T47D (cell line): ENCODE results near the gene CSNK1D.

Experiments used
- DNase-seq, 2 experiments: peaks; one replicate each; pipeline versions ENCODE4 v3.0.0 to v3.0.0-alpha.2; 2011 to 2012; ENCODE audit warnings: low read depth in 1 of 2, low spot score in 1 of 2
- JUND ChIP-seq: IDR thresholded peaks from 2 replicates; pipeline ENCODE4 v1.6.1; 2012; ENCODE audit warnings: low read depth
- in situ Hi-C: cut with HindIII; loops from 2 replicates; pipeline ENCODE4 v1.10.0; 2016; ENCODE audit warnings: low sequenced_read_pairs, low pct_unique_long_range_greater_than_20kb

The CSNK1D gene

DNA sequence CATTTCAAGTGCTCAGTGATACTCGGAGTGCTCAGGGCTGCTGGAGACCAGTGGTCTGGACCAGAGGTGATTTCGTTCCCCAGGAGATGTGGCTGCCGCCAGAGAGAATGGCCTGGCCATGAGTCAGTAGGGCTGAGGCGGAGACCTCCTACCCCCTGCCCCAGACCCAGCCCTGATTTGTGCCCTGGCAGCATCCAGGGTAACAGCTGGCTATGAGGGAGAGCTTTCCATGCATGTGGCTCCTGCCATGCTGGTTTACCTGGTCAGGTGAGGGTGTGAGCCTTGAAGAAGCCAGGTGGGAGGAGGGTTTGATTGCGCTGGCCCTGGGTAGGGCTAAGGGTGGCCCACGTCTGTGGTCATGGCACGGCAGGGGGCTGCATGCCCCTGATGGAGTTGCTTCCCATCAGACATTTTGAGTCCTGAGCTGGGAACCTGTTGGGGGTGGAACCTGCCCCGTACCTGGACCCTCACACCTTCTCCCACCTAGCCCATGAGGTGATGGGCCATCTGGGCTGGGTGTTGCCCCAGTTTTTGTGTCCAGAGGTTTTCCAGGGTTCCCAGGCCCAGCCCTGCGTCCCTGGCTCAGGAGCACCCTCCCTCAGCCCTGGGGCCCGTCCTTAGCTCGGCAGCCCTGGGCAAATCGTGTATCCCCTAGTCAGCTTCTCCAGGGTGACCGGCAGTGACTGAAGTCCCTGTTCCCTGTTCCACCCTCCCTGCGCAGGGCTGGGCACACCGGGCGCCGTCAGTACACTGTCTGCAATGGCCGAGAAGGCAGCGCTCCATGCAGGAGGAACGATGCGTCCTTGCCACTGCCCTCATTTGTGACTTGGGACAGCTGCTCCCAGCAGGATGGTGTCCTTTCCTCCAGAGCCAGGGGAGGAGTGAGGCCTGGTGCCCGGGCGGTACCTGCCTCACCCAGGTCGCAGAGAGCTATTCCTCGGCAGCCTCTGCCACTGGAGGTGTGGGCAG is 9.0 kb upstream of the CSNK1D start:
- TF ChIP-seq JUND, result no peak
- in situ Hi-C loops, result no loop called here
- no peak for DNase-seq

DNA sequence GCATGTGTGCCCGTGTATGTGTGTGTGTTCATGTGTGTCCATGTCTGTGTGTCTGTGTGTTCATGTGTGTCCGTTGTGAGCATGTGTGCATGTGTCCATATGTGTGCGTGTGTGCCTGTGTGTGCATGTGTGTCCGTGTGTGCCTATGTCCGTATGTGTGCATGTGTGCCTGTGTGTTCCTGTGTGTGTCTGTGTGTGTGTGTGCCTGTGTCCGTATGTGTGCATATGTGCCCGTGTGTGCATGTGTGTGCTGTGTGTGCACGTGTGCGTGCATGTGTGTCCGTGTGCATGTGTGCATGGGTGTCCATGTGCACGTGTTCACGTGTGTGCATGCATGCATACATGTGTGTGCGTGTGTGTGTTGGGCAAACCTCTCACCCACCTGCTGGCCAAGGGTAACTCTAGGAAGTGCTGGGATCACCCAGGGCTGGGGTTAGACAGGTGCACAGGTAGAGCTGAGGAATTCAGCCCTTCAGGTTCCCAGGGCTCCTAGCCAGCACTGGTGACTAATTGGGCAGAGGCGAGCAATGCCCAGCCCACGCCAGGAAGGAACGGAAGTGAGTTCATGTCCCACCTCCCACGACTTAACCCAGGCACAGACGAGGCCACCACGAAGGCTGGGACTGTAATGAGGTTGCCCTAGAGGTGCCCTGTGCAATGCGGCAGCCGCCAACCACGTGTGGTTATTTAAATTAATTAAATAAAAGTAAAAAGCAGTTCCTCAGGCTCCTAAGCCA is 8.2 kb upstream of the CSNK1D start:
- no peak for TF ChIP-seq JUND
- DNase-seq, result peak; percentile 77 to 91
- in situ Hi-C loops, result no loop called here

DNA sequence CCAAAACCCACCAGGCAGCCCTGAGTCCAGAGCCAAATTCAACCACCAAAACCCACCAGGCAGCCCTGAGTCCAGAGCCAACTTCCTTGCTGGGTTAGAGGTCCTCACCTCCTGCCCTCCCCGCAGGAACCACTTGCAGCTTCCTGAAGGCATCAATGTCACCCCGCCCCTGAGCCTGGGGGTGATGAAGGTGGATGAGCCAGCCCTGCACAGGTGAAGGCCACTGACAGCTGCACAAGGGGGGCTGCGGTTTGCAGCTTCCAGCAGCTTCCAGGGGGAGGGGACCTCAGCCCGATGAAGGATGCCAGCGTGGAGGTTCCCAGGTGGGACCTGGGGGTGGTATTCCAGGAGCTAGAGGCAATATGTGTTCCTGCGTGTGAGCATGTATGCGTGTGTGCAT is 7.6 kb upstream of the CSNK1D start:
- in situ Hi-C loops, result no loop called here
- DNase-seq, result no peak
- TF ChIP-seq JUND, result no peak

DNA sequence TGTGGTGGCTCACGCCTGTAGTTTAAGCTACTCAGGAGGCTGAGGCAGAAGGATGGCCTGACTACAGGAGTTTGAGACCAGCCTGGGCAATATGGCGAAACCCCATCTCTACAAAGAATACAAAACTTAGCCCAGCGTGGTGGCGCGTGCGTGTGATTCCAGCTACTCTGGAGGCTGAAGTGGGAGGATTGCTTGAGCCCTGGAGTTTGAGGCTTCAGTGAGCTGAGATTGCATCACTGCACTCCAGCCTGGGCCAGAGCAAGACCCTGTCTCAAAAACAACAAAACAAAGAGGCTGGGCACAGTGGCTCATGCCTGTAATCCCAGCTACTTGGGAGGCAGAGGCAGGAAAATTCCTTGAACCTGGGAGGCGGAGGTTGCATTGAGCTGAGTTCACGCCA is 7.0 kb upstream of the CSNK1D start:
- no peak for TF ChIP-seq JUND
- in situ Hi-C loops, result no loop called here
- DNase-seq, result no peak

DNA sequence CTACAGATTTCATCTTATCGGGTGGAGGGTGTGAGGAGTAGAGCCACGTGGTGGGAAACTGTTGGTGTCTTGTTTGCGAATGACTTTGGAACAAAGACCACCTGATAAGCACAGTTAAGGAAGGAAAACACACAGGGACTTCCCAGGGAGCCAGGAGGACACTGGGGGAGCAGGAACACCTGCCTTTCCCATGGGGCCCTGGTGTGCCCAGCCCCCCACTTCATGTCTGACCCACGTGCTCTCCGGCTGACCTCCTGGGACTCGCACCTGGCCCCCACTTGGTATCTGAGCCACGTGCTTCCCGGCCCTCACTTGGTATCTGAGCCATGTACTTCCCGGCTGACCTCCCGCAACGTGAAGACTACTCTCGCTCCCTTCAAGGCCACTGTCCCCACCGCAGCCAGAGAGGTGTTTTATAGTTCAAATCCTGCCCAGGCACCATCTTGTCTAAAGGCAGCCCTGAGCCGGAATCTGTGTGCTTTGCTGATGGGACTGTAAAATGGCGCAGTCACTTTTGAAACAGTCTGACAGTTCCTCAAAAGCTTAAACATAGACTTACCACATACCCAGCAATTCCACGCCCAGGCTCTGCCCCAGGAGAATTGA is 5.4 kb upstream of the CSNK1D start:
- no peak for TF ChIP-seq JUND
- DNase-seq, result no peak
- in situ Hi-C loops, result no loop called here

DNA sequence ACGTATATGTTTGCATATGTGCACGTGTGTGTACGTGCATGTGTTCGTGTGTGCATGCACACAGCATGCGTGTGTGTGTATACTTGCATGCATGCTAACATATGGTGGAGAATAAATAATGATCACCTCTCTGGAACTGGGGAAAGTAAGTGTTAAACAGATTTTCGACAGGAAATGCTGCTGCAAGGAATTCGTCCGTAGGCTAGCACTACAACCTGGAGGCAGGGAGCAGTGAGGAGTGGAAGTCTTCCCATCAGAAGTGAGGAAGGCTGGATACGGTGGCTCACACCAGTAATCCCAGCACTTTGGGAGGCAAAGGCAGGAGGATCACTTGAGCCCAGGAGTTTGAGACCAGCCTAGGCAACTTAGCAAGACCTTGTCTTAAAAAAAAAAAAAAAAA is 4.8 kb upstream of the CSNK1D start:
- in situ Hi-C loops, result no loop called here
- no peak for TF ChIP-seq JUND
- no peak for DNase-seq

DNA sequence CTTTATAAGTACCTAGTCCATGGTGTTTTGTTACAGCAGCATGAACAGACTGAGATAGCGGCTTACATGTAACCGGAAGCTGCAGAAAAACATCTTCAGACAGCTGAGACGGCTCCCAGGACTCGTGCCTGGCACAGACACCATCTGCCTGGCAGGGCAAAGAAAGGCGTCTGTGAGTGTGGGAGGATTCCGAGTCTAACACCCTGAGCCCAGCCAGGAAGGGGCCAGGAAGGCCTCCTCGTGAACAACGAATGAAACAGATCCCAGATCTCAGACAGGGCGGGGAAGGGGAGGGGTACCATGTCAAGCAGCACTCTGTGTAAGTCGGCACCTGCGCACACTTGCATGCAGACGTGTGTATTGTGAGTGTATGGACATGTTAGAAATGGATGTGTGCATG is 4.4 kb upstream of the CSNK1D start:
- in situ Hi-C loops, result no loop called here
- DNase-seq, result no peak
- no peak for TF ChIP-seq JUND

DNA sequence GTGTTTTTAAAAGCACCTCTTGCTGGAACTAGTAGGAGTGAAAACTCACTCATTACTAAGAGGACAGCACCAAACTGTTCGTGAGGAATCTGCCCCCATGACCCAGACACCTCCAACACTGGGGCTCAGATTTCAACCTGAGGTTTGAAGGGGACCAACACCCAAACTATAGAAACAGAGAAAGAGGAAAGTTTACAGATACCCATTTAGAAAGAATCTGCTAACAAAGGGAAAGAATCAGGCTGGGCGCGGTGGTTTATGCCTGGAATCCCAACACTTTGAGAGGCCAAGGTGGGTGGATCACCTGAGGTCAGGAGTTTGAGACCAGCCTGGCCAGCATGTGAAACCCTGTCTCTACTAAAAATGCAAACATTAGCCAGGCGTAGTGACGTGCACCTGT is 3.4 kb upstream of the CSNK1D start:
- DNase-seq, result no peak
- in situ Hi-C loops, result no loop called here
- no peak for TF ChIP-seq JUND

DNA sequence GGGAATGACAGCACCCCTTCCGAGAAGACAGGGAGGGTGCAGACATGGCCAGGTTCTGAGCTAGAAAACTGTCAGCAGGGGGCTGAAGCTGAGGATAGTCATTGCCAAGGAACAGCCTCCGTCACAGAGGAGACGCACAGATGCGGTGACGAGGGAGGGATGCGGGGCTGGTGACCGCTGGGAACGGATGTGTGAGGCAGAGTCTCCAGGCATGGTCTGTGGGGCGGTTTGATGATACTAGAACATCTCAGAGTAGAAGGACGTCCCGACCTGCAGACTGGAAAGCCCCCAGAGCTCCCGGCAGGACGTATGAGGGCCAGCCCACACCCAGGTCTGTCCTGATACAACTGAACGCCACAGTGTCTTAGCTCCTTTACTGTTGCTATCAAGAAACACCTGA is 1.8 kb upstream of the CSNK1D start:
- no peak for DNase-seq
- TF ChIP-seq JUND, result no peak
- in situ Hi-C loops, result no loop called here

DNA sequence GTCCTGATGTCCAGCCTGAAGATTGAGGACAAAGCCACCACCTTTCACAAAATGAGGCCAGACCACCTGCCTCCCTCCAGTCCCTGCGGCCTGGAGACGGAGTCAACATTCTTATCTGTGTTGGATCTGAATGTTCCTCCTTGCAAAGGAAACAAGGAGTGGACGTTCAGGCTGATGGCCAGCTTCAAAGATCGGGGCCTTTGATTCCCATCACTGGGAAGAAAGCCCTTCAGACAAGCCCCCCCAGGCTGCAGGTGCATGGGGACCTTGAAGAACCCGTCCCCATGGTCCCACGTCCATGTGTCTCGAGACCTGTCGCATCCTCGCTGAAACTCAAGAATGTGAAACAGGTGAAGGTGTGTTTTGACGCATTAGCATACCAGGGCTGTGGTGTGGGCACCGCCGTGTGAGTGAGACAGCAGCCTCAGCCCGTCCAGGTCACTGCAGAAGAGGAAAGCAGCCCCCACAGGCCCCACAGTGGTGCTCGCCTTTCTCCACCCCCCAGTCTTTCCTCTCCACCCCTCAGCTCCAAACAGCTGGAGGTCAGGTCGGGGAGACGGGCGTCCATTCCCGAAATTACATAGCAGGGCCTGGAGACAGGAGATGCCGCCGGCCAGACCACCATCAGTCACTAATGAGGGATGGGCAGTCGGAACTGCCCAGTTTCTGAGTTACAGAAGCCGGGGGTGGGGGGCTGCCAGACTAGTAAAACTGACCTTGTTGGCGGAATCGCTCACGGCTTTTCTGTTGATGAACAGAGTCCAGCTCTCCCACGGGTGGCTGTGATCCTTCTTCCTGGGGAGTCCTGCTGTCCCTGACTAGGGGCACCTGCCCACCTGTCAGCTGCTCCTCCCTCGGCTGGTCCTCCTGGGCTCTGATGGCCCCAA is 877 bp upstream of the CSNK1D start:
- TF ChIP-seq JUND, result no peak
- in situ Hi-C loops, result no loop called here
- no peak for DNase-seq

DNA sequence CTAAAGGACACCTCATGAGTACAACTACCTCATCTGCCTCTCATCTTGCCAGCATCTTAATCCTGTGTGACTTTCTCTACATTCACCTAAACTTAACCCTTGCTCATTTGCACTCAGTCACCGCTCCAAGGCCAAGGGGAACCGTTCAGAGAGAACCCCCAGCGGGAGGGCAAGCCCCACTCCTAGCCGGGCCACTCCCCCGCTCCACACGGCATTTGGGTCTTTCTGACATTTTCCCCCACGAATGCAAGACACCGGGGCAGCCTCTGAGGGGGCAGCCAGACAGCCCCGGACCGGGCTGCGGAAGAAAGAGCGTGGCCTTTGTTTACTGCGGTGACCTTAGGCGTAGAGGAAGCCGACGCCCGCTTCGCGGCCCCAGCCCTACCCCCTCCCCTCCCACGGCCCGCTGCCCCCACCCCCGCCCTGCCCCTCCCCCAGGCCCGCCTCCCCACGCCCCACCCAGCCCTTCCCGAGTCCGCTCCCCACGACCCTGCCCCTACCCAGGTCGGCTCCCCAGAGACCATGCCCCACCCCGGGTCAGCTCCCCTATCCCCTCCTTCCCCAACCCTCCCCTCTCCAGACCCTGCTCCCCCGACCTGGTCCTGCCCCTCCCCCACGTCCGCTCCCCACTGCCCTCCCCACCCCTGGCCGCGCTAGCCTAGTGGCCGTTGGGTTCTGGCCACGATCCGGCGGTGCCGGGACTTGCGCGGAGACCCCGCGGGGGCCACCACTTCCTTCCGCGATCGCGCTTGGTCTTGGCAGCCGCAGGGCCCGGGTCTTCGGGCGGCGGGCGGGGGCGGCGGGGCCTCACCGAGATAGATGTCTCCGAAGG is 789 bp downstream of the CSNK1D start:
- in situ Hi-C loops, result no loop called here
- peak in 1 of 2 experiments; percentile 35 for DNase-seq
- no peak for TF ChIP-seq JUND
